H1 (cell line): Measurements from ENCODE around the gene JAKMIP2. TPM values are rescaled to one million over a fixed set of nuclear protein-coding genes. Genes with fewer than 3 reads are reported as not detected.

Experiments used
- E2F6 ChIP-seq: IDR thresholded peaks from 2 replicates; pipeline ENCODE4 v1.6.1; 2012; ENCODE audit warnings: inconsistent platforms
- polyA plus RNA-seq, 7 experiments: library from polyadenylated mRNA; depleted of rRNA in 3 of 7; stranded (reverse) in 5 of 7; unstranded in 2 of 7; fragments of >200 nt in 5 of 7; fragments of 200-250 nt in 2 of 7; gene quantifications; 1 replicate in 5 of 7; 2 replicates in 1 of 7; 4 replicates in 1 of 7; pipeline versions ENCODE4 v1.2.1 to v1.2.3, GENCODE V29; 2011 to 2013; ENCODE audit warnings: missing spikeins in 2 of 7, mixed read lengths in 2 of 7
- total RNA-seq: library from RNA; stranded (reverse); fragmentation: NEBNext Ultra II Directional; extraction: Animal tissue kit (Norgen Biotek cat#: 25700); gene quantifications from 2 replicates; pipeline ENCODE4 v1.2.1, GENCODE V29; 2021

The JAKMIP2 gene
- total and polyA plus RNA-seq, 2 of the 8 experiments (the other 6 are each of a cell fraction or from before 2014, with no cell fraction given): 2.4 to 13.6 TPM

GRCh38 chr5:147759441-147759840, 23.1 kb downstream of the JAKMIP2 start (continued):
- TF ChIP-seq E2F6: no peak
